ENCODE results near the gene SCGB1A1.
A peak's percentile ranks its signal among the peaks of the same experiment; 100 is the strongest.

The SCGB1A1 gene

DNA sequence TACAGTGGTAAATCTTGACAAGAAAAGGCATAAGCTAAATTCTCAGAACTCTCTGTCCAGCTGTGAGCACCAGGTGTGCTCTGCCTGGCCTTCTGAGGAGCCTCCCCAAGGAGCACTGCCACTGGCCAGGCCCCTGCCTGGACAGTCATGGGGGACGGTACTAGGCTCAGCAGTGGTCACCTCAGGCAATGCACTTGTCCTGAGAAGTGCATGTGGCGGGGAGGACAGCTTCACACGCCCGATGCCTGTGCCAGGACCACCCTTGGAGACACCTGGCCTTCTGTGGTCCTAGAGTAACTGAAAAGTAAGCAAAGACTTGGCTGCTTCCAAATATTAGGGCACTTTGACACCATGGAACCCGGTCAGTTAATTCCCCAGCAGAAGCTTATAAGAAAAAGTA is 28.6 kb upstream of the SCGB1A1 start:
- Histone ChIP-seq H3K27ac (ENCODE audit: low read depth, low read length) (no peak overlapping the region), H3K27me3 (ENCODE audit: control insufficient read depth, insufficient read depth, low read length) (no peaks in the 10 kb centered on the region), H3K4me3 (ENCODE audit: low read length) (no peak overlapping the region), H3K4me1 (ENCODE audit: control insufficient read depth, insufficient read depth, low read length) (peaks cover 3% of the 10 kb centered on the region), H3K9ac (ENCODE audit: low read length) (no peak overlapping the region), H3K36me3 (ENCODE audit: control insufficient read depth, insufficient read depth, low read length) (no peaks in the 10 kb centered on the region)

DNA sequence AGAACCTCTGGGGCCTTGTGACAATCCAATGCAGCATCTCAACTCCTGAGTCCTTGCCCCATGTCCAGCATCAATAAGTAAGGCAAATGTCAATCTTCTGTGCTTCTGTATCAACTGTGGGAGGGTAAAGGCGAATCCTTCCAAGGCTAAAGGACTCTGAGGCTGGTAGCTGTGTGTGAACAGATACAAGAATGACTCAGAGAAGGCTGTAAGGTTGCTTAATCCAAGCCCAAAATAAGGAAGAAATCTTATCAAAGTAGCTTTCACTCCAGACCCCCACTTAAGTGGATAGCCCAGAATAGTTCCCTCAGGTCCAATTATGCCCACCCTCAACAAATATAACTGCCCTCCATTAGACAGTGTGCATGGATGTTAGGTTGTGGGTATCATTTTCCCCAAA is 28.1 kb upstream of the SCGB1A1 start:
- Histone ChIP-seq H3K27me3 (ENCODE audit: control insufficient read depth, insufficient read depth, low read length) (no peaks in the 10 kb centered on the region), H3K4me1 (ENCODE audit: control insufficient read depth, insufficient read depth, low read length) (peaks cover 6% of the 10 kb centered on the region), H3K36me3 (ENCODE audit: control insufficient read depth, insufficient read depth, low read length) (no peaks in the 10 kb centered on the region), H3K27ac (ENCODE audit: low read depth, low read length) (no peak overlapping the region), H3K9ac (ENCODE audit: low read length) (no peak overlapping the region), H3K4me3 (ENCODE audit: low read length) (no peak overlapping the region)

DNA sequence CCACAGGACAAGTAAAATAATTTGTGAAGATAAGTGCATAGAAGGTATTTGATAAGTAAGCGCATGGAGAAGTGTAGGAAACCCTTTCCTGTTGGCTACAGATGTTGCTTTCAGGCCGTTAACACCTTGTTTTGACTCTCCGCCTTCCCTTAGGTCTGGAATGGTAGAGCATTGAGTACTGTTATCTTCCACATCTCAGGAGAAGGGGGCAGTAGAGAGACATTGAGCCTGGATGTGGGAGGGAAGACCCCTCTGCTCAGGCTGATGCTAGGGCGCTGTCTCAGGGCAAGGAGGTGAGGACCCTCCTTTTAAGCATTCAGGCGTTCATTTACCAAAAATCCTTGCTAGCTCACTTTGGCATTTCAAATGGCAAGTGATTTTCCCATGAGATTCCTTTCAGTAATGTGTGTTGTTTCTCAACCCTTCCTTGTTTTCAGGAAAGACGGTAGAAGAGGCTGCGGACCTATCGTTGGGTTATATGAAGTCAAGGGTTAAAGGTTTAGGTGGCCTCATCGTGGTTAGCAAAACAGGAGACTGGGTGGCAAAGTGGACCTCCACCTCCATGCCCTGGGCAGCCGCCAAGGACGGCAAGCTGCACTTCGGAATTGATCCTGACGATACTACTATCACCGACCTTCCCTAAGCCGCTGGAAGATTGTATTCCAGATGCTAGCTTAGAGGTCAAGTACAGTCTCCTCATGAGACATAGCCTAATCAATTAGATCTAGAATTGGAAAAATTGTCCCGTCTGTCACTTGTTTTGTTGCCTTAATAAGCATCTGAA is 27.0 kb upstream of the SCGB1A1 start:
- H3K4me1 ChIP-seq (ENCODE audit: control insufficient read depth, insufficient read depth, low read length) = peaks cover 6% of the 10 kb centered on the region
- no peaks in the 10 kb centered on the region for H3K36me3 ChIP-seq (ENCODE audit: control insufficient read depth, insufficient read depth, low read length)
- H3K4me3 ChIP-seq (ENCODE audit: low read length) = no peak overlapping the region
- H3K27ac ChIP-seq (ENCODE audit: low read depth, low read length) = no peak overlapping the region
- no peaks in the 10 kb centered on the region for H3K27me3 ChIP-seq (ENCODE audit: control insufficient read depth, insufficient read depth, low read length)
- no peak overlapping the region for H3K9ac ChIP-seq (ENCODE audit: low read length)

DNA sequence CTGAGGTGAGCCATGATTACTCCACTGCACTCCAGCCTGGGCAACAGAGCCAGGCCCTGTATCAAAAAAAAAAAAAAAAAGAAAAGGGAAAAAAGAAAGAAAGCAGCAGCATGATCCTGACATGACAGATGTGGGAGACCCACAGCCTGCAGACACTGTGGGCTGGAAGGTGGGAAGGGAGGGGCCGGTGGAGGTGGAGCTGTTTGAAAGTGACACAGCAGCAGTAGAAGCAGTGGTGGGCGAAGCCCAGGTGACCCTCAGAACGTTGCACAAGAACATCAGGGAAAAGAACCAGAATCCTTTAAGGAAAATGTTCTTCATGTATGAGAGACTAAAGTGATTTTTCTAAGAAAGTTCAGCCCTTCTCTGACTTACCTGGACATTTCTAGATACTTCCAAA is 26.3 kb upstream of the SCGB1A1 start:
- Histone ChIP-seq H3K36me3 (ENCODE audit: control insufficient read depth, insufficient read depth, low read length) (no peaks in the 10 kb centered on the region), H3K4me3 (ENCODE audit: low read length) (no peak overlapping the region), H3K27ac (ENCODE audit: low read depth, low read length) (no peak overlapping the region), H3K9ac (ENCODE audit: low read length) (no peak overlapping the region), H3K27me3 (ENCODE audit: control insufficient read depth, insufficient read depth, low read length) (no peaks in the 10 kb centered on the region), H3K4me1 (ENCODE audit: control insufficient read depth, insufficient read depth, low read length) (peaks cover 6% of the 10 kb centered on the region)

DNA sequence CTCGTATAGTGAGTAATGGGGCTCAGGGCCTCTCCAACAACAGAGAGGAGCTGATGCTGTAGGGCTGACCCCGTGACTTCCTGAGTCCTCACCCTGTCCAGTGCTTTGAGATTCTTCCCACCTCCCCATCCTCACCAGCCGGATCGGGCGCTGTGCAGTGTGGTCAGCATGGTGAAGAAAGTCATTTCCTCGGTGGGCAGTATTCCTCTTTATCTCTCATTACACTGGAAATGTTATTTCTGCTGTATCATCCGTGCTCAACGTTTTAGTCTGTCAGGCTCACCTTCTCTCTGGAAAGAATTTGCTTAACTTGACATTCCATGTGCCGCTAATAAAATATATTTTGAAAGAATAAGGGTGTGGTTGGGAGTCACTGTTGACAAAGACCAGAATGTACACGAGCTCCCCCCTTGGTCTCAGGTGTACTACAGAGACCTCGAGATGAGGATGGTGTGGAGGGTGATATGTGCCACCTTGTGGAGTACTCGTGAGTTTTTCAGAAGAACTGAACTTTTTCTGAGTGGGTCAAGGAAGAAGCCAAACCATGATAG is 25.7 kb upstream of the SCGB1A1 start:
- Histone ChIP-seq H3K27me3 (ENCODE audit: control insufficient read depth, insufficient read depth, low read length) (no peaks in the 10 kb centered on the region), H3K27ac (ENCODE audit: low read depth, low read length) (no peak overlapping the region)

DNA sequence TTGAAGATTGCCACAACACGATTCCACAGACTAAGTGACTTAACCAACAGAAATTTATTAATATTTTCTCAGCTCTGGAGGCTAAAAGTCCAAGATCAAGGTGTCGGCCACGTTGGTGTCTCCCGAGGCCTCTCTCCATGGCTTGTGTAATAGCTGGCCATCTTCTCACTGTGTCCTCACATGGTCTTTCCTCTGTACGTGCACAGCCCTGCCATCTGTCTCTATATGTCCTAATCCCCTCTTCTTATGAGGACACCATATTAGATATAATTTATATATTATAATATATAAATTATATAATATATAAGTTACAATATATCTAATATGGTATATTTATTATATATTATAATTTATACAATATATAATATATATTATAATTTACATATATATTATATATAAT is 25.1 kb upstream of the SCGB1A1 start:
- Histone ChIP-seq H3K4me1 (ENCODE audit: control insufficient read depth, insufficient read depth, low read length) (peaks cover 17% of the 10 kb centered on the region), H3K36me3 (ENCODE audit: control insufficient read depth, insufficient read depth, low read length) (no peaks in the 10 kb centered on the region), H3K27me3 (ENCODE audit: control insufficient read depth, insufficient read depth, low read length) (no peaks in the 10 kb centered on the region), H3K4me3 (ENCODE audit: low read length) (no peak overlapping the region), H3K9ac (ENCODE audit: low read length) (no peak overlapping the region), H3K27ac (ENCODE audit: low read depth, low read length) (no peak overlapping the region)

More for the DNA sequence above, 25.7 kb upstream of the SCGB1A1 start:
- Histone ChIP-seq H3K4me3 (ENCODE audit: low read length) (no peak overlapping the region), H3K9ac (ENCODE audit: low read length) (no peak overlapping the region), H3K36me3 (ENCODE audit: control insufficient read depth, insufficient read depth, low read length) (no peaks in the 10 kb centered on the region), H3K4me1 (ENCODE audit: control insufficient read depth, insufficient read depth, low read length) (peaks cover 11% of the 10 kb centered on the region)

DNA sequence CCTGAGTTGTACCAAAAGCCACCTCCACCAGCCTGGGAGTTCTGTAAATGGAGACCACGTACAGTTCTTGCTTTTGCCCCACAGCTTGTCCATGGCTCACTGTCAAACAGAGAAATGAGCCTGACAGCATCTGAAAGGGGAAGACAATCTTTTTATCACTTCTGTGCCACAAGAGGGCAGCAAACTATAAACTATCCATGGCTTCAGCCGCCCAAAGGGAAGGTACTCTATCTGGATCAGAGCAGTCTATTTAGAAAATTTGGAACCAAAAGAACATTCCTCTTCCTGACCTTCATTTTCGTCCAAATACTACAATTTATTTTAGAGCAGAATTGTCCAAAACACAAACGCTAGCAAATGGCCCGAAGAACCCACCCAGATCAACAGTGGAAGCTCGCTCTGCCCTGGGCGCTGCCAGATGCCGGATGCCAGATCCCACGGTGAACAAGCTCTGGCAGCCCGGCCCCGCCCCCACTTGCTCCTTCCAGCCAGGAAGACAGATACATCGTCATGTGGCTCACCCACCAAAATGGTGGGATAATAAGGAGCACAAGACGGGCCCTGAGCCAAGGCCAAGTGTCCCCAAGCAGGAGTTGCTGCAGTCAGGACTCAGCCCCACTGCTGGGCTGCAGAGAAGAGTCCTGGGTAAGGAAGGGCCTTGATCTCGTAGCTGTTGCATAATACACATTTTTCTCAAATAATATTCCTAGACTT is 23.9 kb upstream of the SCGB1A1 start:
- H3K4me1 ChIP-seq (ENCODE audit: control insufficient read depth, insufficient read depth, low read length) = peaks cover 29% of the 10 kb centered on the region
- H3K27ac ChIP-seq (ENCODE audit: low read depth, low read length) = peak overlapping the region; percentile 62
- peak overlapping the region; percentile 2 for H3K9ac ChIP-seq (ENCODE audit: low read length)
- peak overlapping the region; percentile 50 for H3K4me3 ChIP-seq (ENCODE audit: low read length)
- no peaks in the 10 kb centered on the region for H3K36me3 ChIP-seq (ENCODE audit: control insufficient read depth, insufficient read depth, low read length)
- H3K27me3 ChIP-seq (ENCODE audit: control insufficient read depth, insufficient read depth, low read length) = no peaks in the 10 kb centered on the region

DNA sequence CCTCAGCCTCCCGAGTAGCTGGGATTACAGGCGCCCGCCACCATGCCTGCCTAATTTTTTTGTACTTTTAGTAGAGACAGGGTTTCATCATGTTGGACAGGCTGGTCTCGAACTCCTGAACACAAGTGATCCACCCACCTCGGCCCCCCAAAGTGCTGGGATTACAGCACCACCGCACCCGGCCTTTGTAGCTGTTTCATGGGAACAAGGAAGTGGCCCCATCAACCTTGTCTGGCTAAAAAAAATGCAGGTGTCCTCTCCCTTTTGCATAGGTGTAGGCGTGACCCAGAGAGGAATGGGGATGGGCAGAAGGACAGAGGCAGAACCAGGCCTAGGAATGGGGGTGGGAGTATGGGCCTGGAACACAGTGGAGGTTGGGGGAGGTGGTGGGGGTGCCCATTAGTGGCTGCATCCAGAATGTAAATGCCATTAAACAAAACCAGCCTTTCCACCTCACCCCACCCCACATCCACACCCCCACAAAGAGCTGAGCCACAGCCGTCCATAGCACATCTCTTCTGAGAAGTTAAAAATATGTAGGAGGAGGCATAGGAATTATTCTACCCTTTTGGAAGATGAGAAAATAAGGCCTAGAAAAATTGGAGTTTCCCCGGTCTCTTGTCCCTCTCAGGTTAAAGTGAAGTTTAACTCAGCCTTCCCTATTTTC is 22.8 kb upstream of the SCGB1A1 start:
- Histone ChIP-seq H3K36me3 (ENCODE audit: control insufficient read depth, insufficient read depth, low read length) (no peaks in the 10 kb centered on the region), H3K4me1 (ENCODE audit: control insufficient read depth, insufficient read depth, low read length) (peaks cover 38% of the 10 kb centered on the region), H3K27ac (ENCODE audit: low read depth, low read length) (peak overlapping the region; percentile 35), H3K4me3 (ENCODE audit: low read length) (no peak overlapping the region), H3K9ac (ENCODE audit: low read length) (no peak overlapping the region), H3K27me3 (ENCODE audit: control insufficient read depth, insufficient read depth, low read length) (no peaks in the 10 kb centered on the region)

DNA sequence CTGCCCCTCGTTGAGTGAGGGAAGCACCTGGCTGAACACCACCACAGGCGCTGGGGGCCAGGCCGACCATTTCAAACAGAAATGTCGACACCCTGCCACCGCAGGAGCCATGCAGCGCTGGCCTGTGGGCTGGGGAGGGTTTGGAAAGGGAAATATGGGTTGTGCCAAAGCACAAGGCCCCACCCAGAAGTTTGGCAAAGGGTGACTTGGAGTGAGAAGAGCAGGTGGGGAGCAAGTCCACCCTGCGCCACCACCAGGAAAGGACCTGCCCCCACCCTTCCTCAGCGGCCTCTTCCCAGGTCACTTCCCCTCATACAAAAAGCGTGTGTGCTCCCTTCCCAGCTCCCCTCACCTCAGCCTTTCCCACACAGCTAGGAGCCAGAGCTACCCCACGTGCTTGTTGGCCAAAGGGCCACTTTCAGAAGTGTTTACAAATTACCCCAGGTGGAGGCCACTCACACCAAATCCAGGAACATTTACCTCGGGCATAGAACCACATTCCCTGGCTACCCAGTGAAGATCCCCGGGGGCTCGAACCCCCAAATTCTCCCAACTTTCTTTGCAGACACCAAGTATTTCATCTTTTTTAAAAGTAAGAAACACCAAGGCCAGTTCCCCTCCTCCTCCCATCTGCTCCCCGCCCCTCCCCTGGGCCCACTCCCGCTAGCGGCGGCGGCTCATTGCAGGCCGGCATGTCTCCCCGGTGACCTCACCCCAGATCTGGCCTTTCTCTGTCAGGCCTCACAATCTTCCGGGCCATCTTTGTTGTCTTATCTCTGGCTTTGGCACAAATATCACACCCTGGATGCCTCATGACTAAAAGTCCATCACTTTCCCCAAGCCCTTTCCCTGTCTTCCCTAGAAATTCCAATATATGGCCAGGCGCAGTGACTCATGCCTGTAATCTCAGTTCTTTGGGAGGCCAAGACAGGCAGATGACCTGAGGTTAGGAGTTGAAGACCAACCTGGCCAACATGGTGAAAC is 20.5 kb upstream of the SCGB1A1 start:
- H3K4me1 ChIP-seq (ENCODE audit: control insufficient read depth, insufficient read depth, low read length) = peaks cover 60% of the 10 kb centered on the region
- peak overlapping the region; percentile 91 for H3K27ac ChIP-seq (ENCODE audit: low read depth, low read length)

DNA sequence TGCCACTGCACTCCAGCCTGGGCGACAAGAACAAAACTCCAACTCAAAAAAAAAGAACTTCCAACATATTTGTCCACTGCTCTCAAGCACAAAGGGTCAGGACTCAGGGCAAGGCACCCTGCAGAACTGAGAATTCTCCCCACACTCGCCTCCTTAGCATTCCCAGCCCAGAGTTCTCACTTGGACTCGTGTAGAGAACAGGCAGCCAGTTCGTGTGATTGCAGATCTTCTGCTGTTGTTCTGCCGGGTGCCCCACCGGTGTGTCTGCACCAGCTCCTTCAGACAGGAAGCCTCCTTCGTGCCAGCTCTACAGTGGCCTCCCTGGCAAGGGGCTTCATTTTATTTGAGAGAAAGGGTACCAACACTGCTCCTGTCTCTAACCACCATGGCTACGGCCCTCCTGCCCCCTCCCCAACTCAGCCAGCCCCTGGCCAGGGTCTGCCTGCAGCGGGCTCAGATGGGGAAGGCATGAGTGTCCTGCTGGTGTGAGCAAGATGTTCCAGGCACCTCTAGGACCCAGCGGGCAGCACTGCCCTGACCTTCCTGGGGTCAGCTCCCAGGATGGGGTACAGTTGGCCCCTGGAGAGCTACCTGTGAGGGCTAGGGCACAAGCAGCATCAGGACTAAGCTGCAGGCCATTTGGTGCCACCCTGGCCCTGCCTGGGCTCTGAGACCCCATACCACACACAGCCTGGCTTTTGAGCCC is 19.5 kb upstream of the SCGB1A1 start:
- Histone ChIP-seq H3K9ac (ENCODE audit: low read length) (no peak overlapping the region), H3K36me3 (ENCODE audit: control insufficient read depth, insufficient read depth, low read length) (no peaks in the 10 kb centered on the region), H3K27me3 (ENCODE audit: control insufficient read depth, insufficient read depth, low read length) (no peaks in the 10 kb centered on the region), H3K4me1 (ENCODE audit: control insufficient read depth, insufficient read depth, low read length) (peaks cover 64% of the 10 kb centered on the region), H3K27ac (ENCODE audit: low read depth, low read length) (peak overlapping the region; percentile 91), H3K4me3 (ENCODE audit: low read length) (no peak overlapping the region)

More for the DNA sequence above, 20.5 kb upstream of the SCGB1A1 start:
- Histone ChIP-seq H3K27me3 (ENCODE audit: control insufficient read depth, insufficient read depth, low read length) (no peaks in the 10 kb centered on the region), H3K4me3 (ENCODE audit: low read length) (no peak overlapping the region), H3K9ac (ENCODE audit: low read length) (no peak overlapping the region), H3K36me3 (ENCODE audit: control insufficient read depth, insufficient read depth, low read length) (no peaks in the 10 kb centered on the region)

DNA sequence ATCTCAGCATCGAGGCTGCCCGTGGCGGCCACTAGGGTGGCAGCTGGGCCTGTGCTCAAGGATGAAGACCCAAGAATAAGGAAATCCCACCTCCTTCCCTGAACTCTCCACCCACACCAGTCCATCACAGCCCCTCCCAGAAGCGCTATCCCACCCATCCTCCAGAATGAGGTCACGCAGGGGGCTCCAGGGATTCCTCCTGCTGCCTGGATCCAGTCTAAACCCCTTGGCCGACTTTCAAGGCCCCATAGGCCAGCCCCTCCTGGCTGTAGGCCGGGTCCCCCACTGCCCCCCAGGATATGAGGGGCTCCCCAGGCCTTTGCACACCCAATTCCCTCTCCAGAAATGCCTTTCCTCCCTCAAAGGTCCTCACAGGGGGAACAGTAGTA is 19.0 kb upstream of the SCGB1A1 start:
- Histone ChIP-seq H3K27ac (ENCODE audit: low read depth, low read length) (peak overlapping the region; percentile 91), H3K4me1 (ENCODE audit: control insufficient read depth, insufficient read depth, low read length) (peaks cover 64% of the 10 kb centered on the region), H3K36me3 (ENCODE audit: control insufficient read depth, insufficient read depth, low read length) (no peaks in the 10 kb centered on the region), H3K4me3 (ENCODE audit: low read length) (no peak overlapping the region), H3K9ac (ENCODE audit: low read length) (no peak overlapping the region), H3K27me3 (ENCODE audit: control insufficient read depth, insufficient read depth, low read length) (no peaks in the 10 kb centered on the region)

Measured in rectal smooth muscle tissue (tissue), 1 donor.